NOMO-1 treated with dmso at 0.1 percent for 144 hours (cell line): ENCODE results near the gene PDIA5.
A peak's percentile ranks its signal among the peaks of the same experiment; 100 is the strongest.

ENCODE experiments used
- DNase-seq: peaks from one replicate; lab custom pipeline; 2025; ENCODE audit not compliant: unreplicated experiment; lab: John Stamatoyannopoulos, UW

The PDIA5 gene

GRCh38 chr3:123066896-123067688 is at the start of gene PDIA5:
PDIA5 (plus strand) TSS chr3:123067025; CDS start chr3:123067165, 140 bp downstream.
- DNase-seq, result peak; percentile 76

GRCh38 chr3:123018683-123019082 is 48.1 kb upstream of the PDIA5 start:
- no peak for DNase-seq

- no peak for DNase-seq
These were observed 47.7 kb upstream of the PDIA5 start for GRCh38 chr3:123019161-123019560.

- no peak for DNase-seq
These were observed 47.2 kb upstream of the PDIA5 start for GRCh38 chr3:123019591-123019990.

- no peak for DNase-seq
These were observed 46.1 kb upstream of the PDIA5 start for GRCh38 chr3:123020709-123021108.

GRCh38 chr3:123021388-123021787 is 45.4 kb upstream of the PDIA5 start:
- no peak for DNase-seq

- DNase-seq, result no peak
These were observed 44.8 kb upstream of the PDIA5 start for GRCh38 chr3:123021996-123022510.

GRCh38 chr3:123024056-123024455 is 42.8 kb upstream of the PDIA5 start:
- DNase-seq, result no peak

- DNase-seq, result no peak
These were observed 40.9 kb upstream of the PDIA5 start for GRCh38 chr3:123025642-123026521.

GRCh38 chr3:123026565-123027291 is 40.1 kb upstream of the PDIA5 start:
- DNase-seq, result no peak

GRCh38 chr3:123027292-123028232 is 39.3 kb upstream of the PDIA5 start, which contains the start of gene SEMA5B:
SEMA5B (minus strand) TSS chr3:123027763; CDS start chr3:122961263, 66,500 bp downstream.
- no peak for DNase-seq

- DNase-seq, result peak; percentile 35
These were observed 38.5 kb upstream of the PDIA5 start for GRCh38 chr3:123028233-123028828.

GRCh38 chr3:123031051-123031450 is 35.8 kb upstream of the PDIA5 start:
- no peak for DNase-seq

GRCh38 chr3:123032057-123032456 is 34.8 kb upstream of the PDIA5 start:
- no peak for DNase-seq

- DNase-seq, result no peak
These were observed 32.7 kb upstream of the PDIA5 start for GRCh38 chr3:123034120-123034519.

GRCh38 chr3:123034996-123035395 is 31.8 kb upstream of the PDIA5 start:
- DNase-seq, result no peak

GRCh38 chr3:123036352-123037014 is 30.3 kb upstream of the PDIA5 start:
- DNase-seq, result peak; percentile 24

GRCh38 chr3:123037015-123037375 is 29.8 kb upstream of the PDIA5 start:
- no peak for DNase-seq

- no peak for DNase-seq
These were observed 28.1 kb upstream of the PDIA5 start for GRCh38 chr3:123038751-123039150.
